ENCODE results near the gene ATP4B. TPM values are rescaled to one million over a fixed set of nuclear protein-coding genes. Genes with fewer than 3 reads are reported as not detected.

The ATP4B gene
- polyA plus RNA-seq, 2 of the 4 experiments (the other 2 are of a cell fraction): not detected

GRCh38 chr13:113634279-113635047 is 23.5 kb downstream of the ATP4B start (continued):
- TF ChIP-seq, protein P1, sequence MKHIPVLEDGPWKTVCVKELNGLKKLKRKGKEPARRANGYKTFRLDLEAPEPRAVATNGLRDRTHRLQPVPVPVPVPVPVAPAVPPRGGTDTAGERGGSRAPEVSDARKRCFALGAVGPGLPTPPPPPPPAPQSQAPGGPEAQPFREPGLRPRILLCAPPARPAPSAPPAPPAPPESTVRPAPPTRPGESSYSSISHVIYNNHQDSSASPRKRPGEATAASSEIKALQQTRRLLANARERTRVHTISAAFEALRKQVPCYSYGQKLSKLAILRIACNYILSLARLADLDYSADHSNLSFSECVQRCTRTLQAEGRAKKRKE (CRISPR knock-in tag; IDR thresholded peaks at IDR 0.05; ENCODE audit: low read depth): no peak
- no peak for TF ChIP-seq POLR2AphosphoS2 (conservative IDR thresholded peaks at IDR 0.05; ENCODE audit: low read length)
- TF ChIP-seq, protein P2, sequence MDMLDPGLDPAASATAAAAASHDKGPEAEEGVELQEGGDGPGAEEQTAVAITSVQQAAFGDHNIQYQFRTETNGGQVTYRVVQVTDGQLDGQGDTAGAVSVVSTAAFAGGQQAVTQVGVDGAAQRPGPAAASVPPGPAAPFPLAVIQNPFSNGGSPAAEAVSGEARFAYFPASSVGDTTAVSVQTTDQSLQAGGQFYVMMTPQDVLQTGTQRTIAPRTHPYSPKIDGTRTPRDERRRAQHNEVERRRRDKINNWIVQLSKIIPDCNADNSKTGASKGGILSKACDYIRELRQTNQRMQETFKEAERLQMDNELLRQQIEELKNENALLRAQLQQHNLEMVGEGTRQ (IDR thresholded peaks at IDR 0.05): no peak
- TF ChIP-seq CHD4 (IDR thresholded peaks at IDR 0.05; ENCODE audit: borderline replicate concordance): no peak
- TF ChIP-seq TP53 (CRISPR knock-in tag; IDR thresholded peaks at IDR 0.05): no peak
- TF ChIP-seq RAD21 (conservative IDR thresholded peaks at IDR 0.05 in 1 of 2, IDR thresholded peaks at IDR 0.05 in 1 of 2): no peak
- no peak for TF ChIP-seq HOXB5 (CRISPR knock-in tag; IDR thresholded peaks at IDR 0.05)
- TF ChIP-seq FOXS1 (CRISPR knock-in tag; IDR thresholded peaks at IDR 0.05): no peak

GRCh38 chr13:113633485-113633873 is 24.5 kb downstream of the ATP4B start:
- DNase-seq (ENCODE audit: low read depth in 1 of 2, low spot score in 1 of 2) (no peak), ATAC-seq (no peak), FAIRE-seq (no peak)
- TF ChIP-seq TFCP2L1 (CRISPR knock-in tag; IDR thresholded peaks at IDR 0.05) (no peak), MYC (IDR thresholded peaks at IDR 0.05; ENCODE audit: borderline replicate concordance, low read length) (no peak), GATA3 (IDR thresholded peaks at IDR 0.05; ENCODE audit: borderline replicate concordance) (no peak), HES2 (IDR thresholded peaks at IDR 0.05) (no peak), CHD2 (IDR thresholded peaks at IDR 0.05; ENCODE audit: low read length, partially characterized antibody) (no peak), CHD4 (IDR thresholded peaks at IDR 0.05; ENCODE audit: borderline replicate concordance) (no peak), POLR2A (IDR thresholded peaks at IDR 0.05; ENCODE audit: low read length) (no peak), ZC3H11A (IDR thresholded peaks at IDR 0.05) (no peak)
- no peak overlapping the region for H3K4me3 ChIP-seq
- H3K9me3 ChIP-seq: no peaks in the 10 kb centered on the region
- no peak overlapping the region for H3K4me2 ChIP-seq
- ChIA-PET POLR2A (no interaction called here), CTCF (no interaction called here)
- no peak overlapping the region for H3K27ac ChIP-seq
- no peaks in the 10 kb centered on the region for H3K4me1 ChIP-seq
- WGBS (ENCODE audit: missing lambda C conversion rate): 97% methylated on average over 14 of the region's 18 CpGs

DNA sequence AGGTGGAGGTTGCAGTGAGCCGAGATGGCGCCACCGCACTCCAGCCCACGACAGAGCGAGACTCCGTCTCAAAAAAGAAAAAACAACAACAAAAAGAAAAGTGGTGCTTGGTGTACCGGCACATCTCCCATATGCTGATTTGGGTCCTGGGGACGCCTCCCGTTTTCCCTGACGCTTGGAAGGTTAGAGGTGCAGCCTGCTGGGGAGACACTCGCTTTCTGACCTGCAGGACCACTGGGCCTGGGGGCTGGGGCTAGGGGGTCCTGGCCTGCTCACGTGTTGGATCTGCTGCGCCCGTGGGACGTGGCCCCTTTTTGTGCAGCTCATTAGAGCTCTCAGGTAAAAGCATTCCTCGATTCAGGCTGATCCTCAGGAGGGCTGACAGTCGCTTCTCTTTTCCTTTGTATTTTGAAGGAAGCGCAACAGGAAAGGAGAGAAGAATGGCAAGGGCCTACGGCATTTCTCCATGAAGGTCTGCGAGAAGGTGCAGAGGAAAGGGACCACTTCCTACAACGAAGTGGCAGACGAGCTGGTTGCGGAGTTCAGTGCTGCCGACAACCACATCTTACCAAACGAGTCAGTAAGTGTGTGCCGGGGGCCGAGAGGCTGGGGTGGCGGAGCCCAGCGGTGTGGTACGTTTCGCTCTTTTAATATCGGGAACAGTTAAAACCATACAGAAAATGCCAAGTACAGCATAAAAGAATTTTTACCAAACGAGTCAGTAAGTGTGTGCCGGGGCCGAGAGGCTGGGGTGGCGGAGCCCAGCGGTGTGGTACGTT is 25.1 kb downstream of the ATP4B start:
- ATAC-seq: no peak
- Histone ChIP-seq H3K4me3 (no peak overlapping the region), H3K27ac (no peak overlapping the region), H3K4me2 (no peak overlapping the region), H3K4me1 (no peaks in the 10 kb centered on the region), H3K9me3 (no peaks in the 10 kb centered on the region)
- TF ChIP-seq KDM5A (IDR thresholded peaks at IDR 0.05) (no peak), PBX3 (IDR thresholded peaks at IDR 0.05) (no peak), BHLHE40 (IDR thresholded peaks at IDR 0.05; ENCODE audit: low read depth, low read length) (no peak), HOXA7 (CRISPR knock-in tag; IDR thresholded peaks at IDR 0.05) (no peak), NR3C1 (IDR thresholded peaks at IDR 0.05) (no peak)
- ChIA-PET CTCF (no interaction called here), POLR2A (no interaction called here)
- WGBS (ENCODE audit: missing lambda C conversion rate): 96% methylated on average over 34 of the region's 38 CpGs
- no peak for DNase-seq (ENCODE audit: low read depth in 1 of 2, low spot score in 1 of 2)
- FAIRE-seq: no peak
